Fibroblast of peridontal ligament (primary cell): ENCODE measurements around the gene CCDC137.

Experiments used
- DNase-seq: peaks from one replicate; pipeline ENCODE4 v3.0.0-alpha.2; 2010; ENCODE audit errors: extremely low read depth

Gene CCDC137

DNA sequence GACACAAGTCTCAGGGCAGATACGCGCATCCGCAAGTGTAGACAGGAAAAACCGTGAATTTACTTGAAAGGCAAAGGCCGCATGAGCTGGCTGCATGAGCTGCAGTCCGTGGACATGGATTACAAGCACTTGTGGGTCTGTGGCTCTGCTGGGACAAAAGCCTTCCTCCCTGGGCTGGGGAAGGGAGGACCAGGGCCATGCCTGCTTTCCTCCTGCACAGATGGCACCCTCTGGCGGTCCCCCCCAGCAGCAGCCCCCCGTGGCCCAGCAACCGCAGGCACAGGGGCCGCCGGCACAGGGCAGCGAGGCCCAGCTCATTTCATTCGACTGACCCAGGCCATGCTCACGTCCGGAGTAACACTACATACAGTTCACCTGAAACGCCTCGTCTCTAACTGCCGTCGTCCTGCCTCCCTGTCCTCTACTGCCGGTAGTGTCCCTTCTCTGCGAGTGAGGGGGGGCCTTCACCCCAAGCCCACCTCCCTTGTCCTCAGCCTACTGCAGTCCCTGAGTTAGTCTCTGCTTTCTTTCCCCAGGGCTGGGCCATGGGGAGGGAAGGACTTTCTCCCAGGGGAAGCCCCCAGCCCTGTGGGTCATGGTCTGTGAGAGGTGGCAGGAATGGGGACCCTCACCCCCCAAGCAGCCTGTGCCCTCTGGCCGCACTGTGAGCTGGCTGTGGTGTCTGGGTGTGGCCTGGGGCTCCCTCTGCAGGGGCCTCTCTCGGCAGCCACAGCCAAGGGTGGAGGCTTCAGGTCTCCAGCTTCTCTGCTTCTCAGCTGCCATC is 34.9 kb downstream of the CCDC137 start:
- DNase-seq = no peak

DNA sequence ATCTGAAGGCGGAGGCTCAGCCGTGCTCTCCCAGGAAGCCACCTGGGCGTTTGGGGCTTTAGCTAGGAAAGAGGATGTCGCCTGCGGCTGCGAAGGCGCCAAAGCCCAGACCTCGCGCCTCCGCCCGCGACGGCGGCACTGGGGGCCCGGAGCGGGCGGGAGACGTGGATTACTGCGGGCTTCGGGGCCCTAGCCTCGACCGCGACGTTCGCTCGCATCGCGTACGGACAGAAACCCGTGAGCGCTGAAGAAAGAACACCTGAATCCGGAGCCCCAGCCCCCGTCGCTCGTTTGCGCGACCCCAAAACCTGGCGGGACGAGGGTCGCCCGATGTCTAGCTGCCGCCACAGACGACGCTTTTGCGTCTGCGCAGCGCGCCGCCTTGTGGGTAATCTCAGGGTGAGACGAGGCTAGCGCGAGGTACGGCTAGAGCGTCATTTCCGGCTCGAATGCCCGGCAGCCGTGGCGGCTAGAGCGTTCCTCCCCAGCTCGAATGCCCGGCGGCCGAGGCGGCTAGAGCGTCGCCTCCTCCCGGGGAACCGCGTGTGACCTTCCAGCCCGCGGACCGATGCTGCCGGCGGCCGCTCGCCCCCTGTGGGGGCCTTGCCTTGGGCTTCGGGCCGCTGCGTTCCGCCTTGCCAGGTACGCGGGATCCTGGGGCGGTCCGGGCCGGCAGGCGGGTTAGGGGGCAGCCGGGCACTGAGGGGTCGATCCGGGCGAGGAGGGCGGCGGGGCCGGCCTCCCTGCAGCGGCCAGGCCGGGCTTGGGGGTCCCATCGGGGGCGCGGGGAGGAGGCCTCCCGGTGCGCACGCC is 36.6 kb downstream of the CCDC137 start, which contains the start of gene MRPL12:
TSS of gene MRPL12 (plus strand) at position 434 of the 813 bp plus-strand sequence. CDS start at position 569, 135 bp downstream.
- DNase-seq = peak; percentile 88

DNA sequence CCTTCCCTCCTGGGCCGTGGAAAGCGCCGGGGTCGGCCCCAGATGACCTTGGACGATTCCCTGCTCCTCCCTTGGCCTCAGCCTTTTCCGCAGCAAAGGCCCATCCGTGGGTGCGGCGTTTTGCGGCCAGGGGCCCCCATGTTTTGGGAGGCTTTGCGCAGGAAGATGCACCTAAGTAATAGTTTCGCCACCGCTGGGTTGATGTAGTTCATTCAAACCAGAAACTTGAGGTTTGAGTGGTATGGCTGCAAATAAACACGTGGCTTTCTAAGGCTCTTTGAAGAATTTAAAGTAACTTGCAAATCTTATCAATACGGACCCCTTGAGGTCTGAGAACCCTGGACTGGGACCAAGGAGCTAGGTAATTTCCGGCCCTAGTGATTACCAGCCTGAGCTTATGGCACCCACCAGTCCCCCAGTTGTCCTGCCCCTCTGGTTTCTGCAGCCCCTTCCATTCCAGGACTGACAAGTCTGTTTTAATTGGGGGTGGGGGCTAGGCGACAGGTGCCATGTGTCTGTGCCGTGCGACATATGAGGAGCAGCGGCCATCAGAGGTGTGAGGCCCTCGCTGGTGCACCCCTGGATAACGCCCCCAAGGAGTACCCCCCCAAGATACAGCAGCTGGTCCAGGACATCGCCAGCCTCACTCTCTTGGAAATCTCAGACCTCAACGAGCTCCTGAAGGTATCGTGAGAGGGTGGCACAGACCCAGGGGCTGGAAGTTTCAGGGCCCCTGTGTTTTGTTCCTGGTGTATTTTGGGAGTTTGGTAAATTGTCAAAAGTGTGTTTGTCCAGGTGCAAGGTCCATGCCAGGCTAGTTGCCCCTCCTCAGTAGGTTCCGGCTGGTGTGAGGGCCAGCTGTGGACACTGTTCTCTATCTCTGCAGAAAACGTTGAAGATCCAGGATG is 37.5 kb downstream of the CCDC137 start:
- no peak for DNase-seq

DNA sequence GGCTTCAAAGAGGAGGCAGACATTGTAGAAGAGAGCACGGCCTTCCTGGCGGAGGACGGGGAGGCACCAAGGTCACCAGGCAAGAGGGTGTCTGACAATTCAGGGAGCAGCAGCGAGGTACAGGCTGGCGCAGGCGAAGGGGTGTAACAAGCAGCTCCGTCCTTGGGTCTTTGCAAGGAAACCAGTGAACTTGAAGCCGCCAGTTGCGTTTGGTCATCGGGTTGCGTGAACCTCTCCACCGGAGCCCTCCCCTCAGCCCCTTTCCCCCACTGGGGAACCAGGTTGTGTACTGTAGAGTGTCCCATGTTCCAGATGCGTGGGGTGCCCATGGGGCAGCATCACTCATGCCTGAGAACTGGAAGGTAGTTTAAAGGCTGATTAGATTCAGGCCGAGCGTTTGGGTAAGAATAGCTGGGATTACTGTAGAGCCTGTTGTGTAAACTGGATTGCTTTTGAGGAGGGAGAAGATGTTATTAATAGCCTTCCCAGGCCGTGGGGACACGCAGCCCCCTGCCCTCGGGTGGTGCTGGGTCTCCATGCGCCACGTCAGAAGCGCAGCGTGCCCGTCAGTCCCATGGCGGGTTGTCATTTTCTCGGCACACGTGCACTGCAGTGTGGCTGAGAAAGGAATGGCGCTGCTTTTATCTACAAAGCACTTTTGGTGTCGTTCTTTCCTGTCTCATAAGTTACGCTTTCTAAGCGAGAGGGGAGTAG is 39.1 kb downstream of the CCDC137 start:
- DNase-seq = no peak

DNA sequence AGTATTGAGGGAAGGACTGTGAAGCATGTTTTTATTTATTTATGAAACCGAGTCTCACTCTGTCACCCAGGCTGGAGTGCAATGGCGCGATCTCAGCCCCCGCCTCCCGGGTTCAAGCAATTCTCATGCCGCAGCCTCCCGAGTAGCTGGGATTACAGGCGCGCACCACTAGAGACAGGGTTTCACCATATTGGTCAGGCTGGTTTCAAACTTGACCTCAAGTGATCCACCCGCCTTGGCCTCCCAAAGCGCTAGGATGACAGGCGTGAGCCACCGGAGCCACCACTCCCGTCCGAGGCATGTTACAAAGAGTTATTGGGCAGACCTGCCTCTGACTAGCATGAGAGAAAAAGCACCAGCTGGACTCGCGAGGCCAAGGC is 39.7 kb downstream of the CCDC137 start:
- DNase-seq = no peak

DNA sequence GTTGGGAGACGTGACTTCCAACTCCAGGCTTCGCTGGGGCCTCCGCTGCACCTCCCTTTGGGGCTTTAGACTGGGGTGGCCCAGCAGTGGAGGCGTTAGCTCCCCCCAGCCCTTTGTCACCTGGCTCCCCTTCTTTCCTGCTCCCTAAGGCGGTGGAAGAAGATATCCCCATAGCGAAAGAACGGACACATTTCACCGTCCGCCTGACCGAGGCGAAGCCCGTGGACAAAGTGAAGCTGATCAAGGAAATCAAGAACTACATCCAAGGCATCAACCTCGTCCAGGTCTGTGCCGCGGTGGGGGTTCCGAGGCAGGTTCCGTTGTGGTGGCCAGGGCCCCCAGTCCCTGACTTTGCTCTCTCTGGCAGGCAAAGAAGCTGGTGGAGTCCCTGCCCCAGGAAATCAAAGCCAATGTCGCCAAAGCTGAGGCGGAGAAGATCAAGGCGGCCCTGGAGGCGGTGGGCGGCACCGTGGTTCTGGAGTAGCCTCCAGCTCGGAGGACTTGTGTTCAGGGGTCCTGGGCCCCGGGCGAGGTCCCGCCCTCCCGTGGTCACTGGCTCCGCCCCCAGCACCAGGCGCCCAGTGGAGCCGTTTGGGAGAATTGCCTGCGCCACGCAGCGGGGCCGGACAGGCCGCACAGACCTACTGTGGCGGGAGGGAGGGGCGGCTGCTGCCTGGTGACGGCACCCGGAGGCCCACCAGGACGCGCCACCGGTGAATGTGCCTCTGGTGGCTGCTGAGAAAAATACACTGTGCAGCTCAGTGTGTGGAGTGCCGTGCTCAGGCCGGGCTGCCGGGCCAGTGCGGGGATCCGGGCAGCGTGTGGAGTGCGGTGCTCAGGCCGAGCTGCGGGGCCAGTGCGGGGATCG is 40.5 kb downstream of the CCDC137 start:
- DNase-seq = no peak

DNA sequence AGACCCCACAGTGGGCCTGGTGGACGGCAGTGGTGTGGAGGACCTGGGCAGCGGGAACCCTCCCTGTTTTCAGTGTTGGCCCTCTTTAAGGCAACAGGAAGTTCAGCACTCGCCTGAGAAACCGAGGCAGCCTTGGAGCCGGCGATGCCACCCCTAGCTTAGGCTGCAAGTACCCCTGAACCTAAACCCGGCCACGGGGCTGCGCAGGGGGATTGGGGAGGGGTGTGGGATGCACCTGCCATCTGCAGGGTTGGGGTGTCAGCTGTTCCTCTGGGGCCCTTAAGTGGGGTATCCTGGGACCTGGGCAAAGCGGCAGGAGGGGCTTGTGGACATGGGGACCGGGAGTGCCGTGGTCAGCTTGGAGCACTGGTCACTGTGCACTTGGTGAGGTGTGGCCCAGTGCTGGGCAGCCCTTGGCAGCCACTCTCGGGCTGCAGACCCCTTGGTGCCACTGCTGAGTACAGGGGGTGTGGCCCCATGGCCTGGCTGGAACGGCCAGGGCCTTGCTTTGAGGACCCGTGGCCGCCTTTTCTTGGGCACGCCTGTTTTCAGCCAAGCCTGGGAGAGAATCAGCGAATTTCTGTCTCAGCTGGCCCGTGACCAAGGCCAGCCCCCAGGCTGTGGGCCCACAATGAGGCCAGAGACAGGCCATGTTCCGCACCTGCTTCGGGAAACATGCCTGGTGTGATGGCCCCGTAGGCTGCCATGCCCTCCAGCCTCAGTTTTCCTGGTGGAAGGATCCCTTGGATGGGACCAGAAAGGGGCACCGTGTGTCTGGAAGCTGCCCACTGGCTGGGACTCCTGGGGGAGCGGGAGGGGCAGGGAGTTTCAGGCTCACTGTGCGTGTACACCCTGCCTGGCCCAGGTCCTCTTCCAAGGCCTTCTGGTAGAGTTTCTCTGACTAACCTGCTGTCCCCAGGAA is 41.4 kb downstream of the CCDC137 start:
- DNase-seq = no peak

DNA sequence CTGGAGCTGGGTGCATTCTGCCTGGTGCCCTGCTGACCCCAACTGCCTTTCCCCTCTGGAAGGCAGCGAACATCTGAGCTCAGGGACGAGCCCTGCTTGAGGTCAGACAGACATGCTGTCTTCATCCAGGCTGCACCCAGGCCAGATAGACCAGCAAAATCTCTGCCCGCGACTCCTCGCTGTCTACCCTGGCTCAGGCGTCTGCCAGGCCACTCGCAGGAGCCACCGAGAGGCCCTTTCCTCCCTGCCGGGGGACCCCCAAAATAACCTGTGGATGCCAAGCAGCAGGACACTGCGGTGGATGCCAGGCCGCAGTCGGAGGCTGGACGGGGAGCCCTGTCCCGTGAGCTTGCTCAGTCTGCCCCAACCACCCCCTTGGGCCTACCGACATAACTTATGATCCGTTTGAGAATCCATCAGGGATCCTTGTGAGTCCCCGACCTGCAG is 42.2 kb downstream of the CCDC137 start:
- no peak for DNase-seq

DNA sequence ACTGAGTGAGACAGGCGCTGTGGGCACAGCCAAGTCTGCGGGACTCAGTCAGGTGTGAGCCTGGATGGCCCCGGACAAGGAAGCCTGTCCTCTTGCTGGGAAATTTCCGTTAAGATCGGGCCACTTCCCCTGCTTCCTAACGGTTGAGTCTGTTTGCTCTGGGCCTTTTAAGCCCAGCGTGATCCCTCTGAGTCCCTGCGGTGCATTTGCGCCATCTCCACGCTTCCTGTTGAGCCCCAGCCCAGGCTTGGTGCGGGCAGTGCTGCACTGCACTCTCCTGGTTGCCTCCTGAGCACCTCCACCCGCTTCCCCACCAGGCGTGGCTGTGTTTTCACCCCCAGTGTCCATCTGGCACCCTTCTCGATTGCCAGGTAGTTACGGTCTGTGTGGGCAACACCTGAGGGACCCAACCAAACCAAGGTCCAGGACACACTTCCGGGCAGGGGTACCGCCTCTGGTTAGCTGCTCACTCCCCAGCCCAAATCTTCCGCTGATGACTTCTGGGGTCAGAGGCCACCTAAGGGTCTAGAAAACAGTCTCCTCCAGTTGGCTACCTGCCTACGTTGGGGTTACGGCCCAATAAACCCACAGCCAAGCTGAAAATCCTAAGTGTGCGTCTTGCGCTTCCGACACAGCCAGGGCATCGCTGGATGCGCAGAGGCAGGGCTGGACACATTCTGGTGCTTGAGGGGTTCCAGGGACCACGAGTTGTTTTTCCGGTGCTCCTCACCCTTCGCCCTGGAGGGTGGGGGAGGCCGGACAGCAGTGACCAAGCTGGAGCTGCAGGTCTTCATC is 44.2 kb downstream of the CCDC137 start:
- no peak for DNase-seq

DNA sequence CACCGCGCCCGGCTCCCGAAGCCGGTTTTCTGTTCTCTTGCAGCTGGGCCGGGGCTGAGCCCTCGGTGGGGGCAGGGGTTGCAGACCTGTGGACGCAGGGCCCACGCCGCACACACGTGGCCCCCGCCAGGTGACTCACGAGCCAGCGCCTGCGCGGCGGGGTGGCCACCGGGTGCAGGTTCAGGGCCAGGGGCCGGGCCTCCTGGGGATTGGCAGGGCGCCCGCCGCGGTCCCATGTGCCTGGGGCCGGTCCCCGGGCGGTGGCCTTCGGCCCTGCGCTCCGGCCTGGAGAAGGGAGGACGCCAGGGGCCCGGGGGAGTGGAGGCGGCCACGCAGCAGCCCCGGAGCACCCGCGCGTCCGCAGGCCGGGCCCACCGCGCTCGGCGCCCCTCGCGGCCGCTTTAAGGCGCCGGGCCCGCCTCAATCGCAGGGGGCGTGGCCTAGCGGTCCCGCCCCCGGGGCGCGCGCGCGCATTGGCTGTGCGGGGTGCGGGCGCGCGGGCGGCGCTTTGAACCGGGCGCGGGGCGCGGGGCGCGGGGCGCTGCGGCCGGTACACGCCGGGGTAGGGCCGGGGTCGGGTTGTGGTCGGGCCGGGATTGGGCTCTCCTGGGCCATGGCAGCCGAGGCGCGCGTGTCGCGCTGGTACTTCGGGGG is 45.4 kb downstream of the CCDC137 start, which contains the start of gene SLC25A10:
TSS of gene SLC25A10 (plus strand) at position 471 of the 654 bp plus-strand sequence. CDS start at position 614, 143 bp downstream.
- no peak for DNase-seq

DNA sequence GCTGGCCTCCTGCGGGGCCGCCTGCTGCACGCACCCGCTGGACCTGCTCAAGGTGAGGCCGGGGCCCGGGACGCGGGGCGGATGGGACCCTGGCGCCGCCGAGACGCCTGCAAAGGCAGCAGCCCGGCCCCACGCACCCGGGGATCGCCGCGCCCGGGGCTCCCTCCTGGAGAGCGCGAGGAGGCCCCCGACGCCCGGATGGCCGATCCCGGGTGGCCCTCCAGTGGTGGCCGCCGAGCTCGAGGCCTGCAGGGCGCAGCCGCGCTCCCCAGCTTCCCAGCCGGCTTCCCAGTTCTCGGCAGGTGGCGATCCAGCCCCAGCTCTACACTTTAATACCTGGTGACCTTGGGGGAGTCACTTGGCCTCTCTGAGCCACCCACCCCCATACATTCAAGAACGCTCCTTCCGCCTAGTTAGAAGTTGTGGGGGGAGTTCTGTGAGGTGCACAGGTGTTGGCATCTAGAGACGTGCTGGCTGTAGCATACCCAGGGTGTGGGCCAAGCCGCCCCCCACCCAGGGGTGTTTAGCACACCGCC is 46.0 kb downstream of the CCDC137 start:
- no peak for DNase-seq

DNA sequence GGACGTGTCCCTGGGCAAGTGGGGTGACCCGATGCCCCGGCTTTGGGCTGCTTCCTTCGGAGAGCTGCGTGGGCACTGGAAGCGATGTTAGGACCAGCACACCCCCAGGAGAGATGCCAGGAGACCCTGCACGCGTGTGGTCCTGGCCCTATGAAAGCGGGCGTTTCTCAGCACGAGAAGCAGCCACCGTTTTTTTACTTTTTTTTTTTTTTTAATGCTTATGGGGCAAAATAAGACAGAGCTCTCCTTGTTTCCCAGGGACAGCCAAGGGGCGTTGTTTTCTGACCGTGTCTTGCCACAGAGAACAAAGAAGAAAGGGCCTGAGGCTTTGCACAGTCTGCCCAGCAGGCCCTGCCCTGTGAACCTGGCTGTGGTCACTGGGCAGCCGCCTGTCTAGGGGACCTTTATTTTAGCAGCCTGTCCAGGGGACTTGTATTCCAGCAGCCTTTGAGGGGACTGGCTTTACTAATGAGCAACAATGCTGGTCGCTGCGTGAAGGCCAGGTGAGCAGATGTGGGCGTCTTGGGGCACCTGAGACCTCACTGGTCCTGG is 46.5 kb downstream of the CCDC137 start:
- DNase-seq = no peak

DNA sequence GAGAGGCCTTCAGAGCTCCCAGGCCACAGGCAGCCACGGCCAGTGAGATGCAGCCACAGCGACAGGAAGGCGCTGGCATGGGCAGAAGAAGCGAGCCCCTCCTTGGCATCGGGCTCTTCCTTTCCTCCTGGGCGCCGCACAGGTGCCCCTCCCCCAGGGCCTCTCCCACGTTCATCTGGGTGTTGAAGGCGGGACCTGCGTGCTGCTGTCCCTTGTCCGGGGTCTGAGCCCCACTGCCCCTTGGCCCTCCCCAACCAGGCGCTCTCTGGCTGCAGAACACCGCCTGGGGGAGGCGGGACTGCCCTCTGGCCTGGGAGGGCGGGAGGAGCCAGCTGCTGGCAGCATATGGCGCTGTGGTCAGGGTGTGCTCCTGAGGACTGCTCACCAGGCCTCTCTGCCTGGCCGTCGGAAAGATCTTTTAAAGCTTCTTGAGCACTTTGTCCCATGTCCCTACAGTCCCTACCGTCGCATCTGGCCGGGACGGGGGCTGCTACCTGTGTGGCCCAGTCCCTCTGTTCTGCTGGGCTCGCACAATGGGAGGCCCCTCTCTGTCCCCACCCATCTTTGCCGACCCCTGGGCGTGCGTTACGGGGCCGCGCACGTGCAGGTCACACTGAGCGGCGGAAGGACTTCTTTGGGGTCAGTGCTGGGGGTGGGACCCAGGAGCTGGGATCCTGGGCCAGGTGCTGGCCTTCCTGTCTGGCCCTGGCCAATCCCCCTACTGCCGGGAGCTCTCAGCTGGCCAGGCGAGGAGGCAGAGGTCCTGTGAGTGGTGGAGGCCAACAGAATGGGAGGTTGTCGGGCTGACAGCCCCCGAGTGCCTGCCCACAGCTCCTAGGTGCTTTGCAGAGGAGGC is 47.2 kb downstream of the CCDC137 start:
- DNase-seq = no peak

DNA sequence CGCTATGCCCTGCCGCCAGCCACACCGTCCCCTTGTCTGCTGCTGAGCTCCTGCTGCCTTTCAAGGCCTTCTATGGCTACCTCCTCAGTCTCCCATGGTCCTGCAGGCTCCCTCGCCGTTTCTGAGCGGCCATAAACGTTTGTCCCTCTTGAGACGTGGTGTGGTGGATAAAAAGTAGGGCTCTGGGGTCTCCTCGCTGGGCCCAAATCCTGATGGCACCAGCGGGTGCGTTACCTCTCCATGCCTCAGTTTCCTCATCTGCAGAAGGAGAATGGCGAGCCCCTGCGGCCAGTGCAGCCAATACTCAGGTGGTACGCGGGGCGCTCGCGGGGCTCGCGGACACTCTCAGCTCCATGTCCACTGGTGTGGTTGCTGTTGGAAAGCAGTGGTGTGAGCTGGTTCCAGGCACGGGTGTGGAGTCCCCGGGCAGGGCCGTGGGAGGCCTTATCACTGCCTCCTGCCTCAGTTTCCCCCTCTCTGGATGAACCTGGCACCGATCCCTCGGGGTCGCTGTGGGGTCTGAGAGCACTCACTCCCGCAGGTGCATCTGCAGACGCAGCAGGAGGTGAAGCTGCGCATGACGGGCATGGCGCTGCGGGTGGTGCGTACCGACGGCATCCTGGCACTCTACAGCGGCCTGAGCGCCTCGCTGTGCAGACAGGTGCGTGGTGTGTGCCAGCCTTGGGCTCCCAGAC is 48.0 kb downstream of the CCDC137 start:
- DNase-seq = no peak

DNA sequence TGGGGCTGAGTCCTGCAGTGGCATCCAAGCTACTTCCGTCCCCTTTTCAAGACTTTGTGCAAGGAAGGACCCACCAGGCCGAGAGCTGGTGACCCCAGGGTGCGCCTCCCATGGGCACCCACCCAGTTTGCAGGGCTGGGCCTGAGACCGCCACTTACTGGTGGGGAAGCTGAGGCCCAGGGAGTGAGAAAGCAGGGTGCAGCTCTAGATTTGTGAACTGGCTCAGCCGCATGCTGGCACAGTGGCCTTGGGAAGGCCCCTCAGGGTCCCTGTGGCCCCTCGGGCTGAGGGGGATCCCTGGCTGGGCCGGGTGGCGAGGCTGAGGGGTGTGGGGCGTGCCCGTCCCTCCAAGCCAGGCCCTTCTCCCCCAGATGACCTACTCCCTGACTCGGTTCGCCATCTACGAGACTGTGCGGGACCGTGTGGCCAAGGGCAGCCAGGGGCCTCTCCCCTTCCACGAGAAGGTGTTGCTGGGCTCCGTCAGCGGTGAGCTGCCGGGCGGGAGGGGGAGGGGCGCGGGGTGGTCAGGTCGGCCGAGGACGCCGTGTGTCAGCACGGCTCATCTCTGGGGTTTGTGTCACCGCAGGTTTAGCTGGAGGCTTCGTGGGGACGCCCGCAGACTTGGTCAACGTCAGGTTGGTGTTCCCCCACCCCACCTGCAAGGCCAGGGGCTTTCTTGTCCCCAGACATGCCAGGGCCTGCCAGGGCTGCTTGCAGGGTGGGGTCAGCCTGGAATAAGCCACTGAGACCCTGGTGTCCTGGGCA is 48.8 kb downstream of the CCDC137 start:
- no peak for DNase-seq
